ENCODE measurements around the gene SEC16A. TPM values are rescaled to one million over a fixed set of nuclear protein-coding genes. Genes with fewer than 3 reads are reported as not detected.
A peak's percentile ranks its signal among the peaks of the same experiment; 100 is the strongest.

Gene SEC16A
- total RNA-seq, 6 experiments from 2014 or later: 46.9 to 108 (median 72.0) TPM

DNA sequence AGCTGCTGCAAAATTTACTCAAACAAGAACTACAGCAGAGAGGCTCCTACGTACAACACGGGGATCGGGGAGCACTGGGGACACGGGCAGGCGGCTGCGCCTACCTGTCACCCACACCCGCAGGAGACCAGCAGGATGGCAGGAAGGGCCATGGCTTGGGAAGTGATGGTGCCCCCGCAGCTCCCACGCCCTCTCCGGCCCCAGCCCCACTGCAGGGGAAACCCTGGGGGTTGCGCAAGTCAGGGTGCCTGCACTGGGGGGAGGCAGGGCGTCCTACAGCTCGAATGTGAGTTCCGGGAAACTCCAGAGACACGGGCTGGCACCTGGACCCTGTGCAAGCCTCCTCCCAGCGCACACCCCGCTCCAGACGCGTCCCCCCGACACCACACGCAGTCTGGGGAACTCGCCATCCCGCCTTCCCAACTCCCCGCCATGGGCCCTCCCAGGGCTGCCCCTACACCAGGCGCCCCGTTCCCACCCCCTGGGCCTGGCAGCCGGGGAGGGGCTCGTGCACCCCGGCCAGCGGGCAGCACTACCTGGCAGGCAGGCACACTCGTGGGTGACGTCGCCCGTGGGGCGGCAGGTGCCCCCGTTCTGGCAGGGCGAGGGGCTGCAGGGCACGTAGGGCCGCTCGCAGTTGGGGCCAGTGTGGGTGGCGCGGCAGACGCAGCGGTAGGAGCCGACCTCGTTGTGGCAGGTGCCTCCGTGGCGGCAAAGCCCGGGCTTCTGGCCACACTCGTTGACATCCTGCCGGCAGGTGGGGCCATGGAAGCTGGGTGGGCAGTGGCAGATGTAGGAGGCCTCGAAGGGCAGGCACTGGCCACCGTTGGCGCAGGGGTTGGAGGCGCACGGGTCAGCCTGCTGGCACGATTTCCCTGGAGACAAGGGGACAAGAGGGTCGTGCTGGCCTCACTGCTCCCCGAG, 39.7 kb upstream of the SEC16A start:
- TF ChIP-seq POLR2A (IDR thresholded peaks at IDR 0.05): no peak
- TF ChIP-seq, protein P1, sequence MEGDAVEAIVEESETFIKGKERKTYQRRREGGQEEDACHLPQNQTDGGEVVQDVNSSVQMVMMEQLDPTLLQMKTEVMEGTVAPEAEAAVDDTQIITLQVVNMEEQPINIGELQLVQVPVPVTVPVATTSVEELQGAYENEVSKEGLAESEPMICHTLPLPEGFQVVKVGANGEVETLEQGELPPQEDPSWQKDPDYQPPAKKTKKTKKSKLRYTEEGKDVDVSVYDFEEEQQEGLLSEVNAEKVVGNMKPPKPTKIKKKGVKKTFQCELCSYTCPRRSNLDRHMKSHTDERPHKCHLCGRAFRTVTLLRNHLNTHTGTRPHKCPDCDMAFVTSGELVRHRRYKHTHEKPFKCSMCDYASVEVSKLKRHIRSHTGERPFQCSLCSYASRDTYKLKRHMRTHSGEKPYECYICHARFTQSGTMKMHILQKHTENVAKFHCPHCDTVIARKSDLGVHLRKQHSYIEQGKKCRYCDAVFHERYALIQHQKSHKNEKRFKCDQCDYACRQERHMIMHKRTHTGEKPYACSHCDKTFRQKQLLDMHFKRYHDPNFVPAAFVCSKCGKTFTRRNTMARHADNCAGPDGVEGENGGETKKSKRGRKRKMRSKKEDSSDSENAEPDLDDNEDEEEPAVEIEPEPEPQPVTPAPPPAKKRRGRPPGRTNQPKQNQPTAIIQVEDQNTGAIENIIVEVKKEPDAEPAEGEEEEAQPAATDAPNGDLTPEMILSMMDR (IDR thresholded peaks at IDR 0.05): no peak
- H3K27me3 ChIP-seq: no peaks in the 10 kb centered on the region
- no peak overlapping the region for H3K4me3 ChIP-seq
- H3K27ac ChIP-seq: peak overlapping the region in 1 of 3 donors; percentile 18
- 69% methylated on average over 7 of the region's 59 CpGs for WGBS (ENCODE audit: insufficient coverage, low coverage, low lambda C conversion rate, missing lambda C conversion rate)
- no peak for DNase-seq
- intact Hi-C loops (cut with DNase I): no loop called here
- ATAC-seq: peak in 1 of 4 donors; percentile 1
- H3K36me3 ChIP-seq: peaks cover 2 to 16% (median 7%) of the 10 kb centered on the region in 4 donors
- H3K9me3 ChIP-seq: no peaks in the 10 kb centered on the region
- peaks cover 0 to 81% (median 22%) of the 10 kb centered on the region in 4 donors for H3K4me1 ChIP-seq

DNA sequence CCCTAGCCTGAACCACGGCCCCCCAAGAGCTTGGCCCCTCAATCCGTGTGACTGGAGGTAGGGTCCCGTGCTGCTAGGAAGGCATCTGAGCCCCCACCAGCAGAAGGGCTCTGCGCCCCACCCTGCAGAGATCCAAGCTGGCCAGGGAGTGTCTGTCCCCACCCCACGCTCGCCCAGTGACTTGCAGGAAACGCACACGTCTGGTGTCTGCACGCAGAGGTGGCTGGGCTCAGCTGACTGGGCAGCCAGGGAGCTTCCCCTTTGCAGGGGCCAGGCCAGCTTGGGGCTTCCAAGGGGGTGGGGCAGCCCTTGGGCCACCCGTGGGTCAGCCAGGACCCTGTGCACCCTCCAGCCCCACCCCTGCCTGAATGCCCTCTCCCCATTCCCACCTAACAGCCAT, 38.7 kb upstream of the SEC16A start:
- Histone ChIP-seq H3K4me1 (peaks cover 0 to 75% (median 22%) of the 10 kb centered on the region in 4 donors), H3K9me3 (no peaks in the 10 kb centered on the region), H3K27ac (peak overlapping the region in 1 of 3 donors; percentile 66), H3K27me3 (no peaks in the 10 kb centered on the region), H3K4me3 (no peak overlapping the region), H3K36me3 (peaks cover 2 to 26% (median 7%) of the 10 kb centered on the region in 4 donors)
- intact Hi-C loops (cut with DNase I): no loop called here
- TF ChIP-seq POLR2A (IDR thresholded peaks at IDR 0.05): no peak
- TF ChIP-seq, protein P1 (IDR thresholded peaks at IDR 0.05): no peak
- ATAC-seq: peak in 3 of 4 donors; percentile 5 to 33 (median 32)
- 7% methylated on average over 3 of the region's 10 CpGs for WGBS (ENCODE audit: insufficient coverage, low coverage, low lambda C conversion rate, missing lambda C conversion rate)
- peak in 2 of 3 donors; percentile 72 to 80 for DNase-seq

DNA sequence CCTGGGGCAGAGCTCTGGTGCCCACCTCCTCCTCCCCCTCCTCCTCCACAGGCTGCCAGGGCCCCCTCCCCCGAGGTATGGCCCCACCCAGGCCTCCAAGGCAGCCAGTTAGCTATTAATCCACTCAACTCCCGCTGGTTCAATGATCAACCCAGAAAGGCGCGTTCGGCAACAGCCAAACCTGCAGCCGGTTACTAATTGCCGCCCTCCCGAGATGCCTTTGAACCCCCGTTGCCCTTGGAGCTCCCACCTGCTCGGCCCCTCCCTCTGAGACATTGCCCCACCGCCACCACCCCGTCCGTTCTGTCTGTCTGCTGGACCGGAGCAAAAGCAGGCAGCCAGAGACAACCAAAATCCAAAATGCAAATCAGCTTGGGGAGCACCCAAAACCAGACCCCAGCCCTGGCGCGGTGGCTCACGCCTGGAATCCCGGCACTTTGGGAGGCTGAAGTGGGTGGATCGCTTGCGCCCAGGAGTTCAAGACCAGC, 37.3 kb upstream of the SEC16A start:
- H3K4me3 ChIP-seq: peak overlapping the region in 1 of 3 donors; percentile 21
- peaks cover 3 to 34% (median 7%) of the 10 kb centered on the region in 4 donors for H3K36me3 ChIP-seq
- no peaks in the 10 kb centered on the region for H3K9me3 ChIP-seq
- no peak for TF ChIP-seq POLR2A (IDR thresholded peaks at IDR 0.05)
- TF ChIP-seq, protein P1 (IDR thresholded peaks at IDR 0.05): no peak
- DNase-seq (peak; percentile 69 to 95 (median 89)), ATAC-seq (peak; percentile 71 to 85 (median 74))
- peaks cover 0 to 63% (median 22%) of the 10 kb centered on the region in 4 donors for H3K4me1 ChIP-seq
- no peaks in the 10 kb centered on the region for H3K27me3 ChIP-seq
- WGBS (ENCODE audit: insufficient coverage, low coverage, low lambda C conversion rate, missing lambda C conversion rate): 32% methylated on average over 12 of the region's 20 CpGs
- intact Hi-C loops (cut with DNase I): no loop called here
- H3K27ac ChIP-seq: peak overlapping the region; percentile 21 to 66 (median 53)

DNA sequence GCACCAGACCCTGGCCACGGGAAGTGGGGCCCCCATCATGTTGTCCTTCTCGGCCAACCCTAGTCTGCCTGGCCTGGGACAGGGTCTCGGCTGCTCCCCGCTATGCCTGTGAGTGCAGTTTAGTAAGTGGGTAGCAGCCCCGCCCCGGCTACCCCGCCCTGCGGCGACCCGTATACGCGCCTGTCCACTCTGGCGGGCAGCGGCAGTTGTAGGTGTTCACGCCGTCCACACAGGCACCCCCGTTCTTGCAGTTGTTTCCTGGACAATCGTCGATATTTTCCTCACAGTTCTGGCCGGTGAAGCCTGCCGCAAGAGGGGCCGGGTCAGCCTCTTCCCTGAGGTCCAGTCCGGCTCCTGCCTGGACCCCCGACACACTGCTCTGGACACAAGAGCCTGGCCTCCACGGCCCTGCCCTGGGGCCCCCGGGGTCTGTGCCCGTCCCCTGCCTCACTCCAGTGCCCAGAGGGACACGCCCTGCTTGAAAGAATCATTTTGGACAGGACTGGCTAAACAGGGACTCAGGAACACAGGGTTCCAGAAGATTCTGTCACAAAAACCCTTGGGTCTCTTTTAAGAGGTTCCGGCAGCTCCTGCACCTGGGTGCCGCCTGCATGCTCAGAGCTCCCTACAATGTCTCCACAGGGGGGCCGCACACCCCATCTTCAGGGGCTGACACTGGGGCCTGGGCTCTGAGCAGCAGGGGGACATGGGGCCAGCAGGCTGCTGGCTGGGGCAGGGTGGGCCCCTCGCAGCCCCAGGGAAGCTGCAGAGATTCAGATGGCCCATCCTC, 36.6 kb upstream of the SEC16A start:
- peaks cover 0 to 59% (median 22%) of the 10 kb centered on the region in 4 donors for H3K4me1 ChIP-seq
- WGBS (ENCODE audit: insufficient coverage, low coverage, low lambda C conversion rate, missing lambda C conversion rate): 52% methylated on average over 10 of the region's 32 CpGs
- peaks cover 6 to 40% (median 8%) of the 10 kb centered on the region in 4 donors for H3K36me3 ChIP-seq
- intact Hi-C loops (cut with DNase I): no loop called here
- no peaks in the 10 kb centered on the region for H3K9me3 ChIP-seq
- ATAC-seq (peak; percentile 2 to 27 (median 4)), DNase-seq (no peak)
- peak overlapping the region; percentile 21 to 66 (median 53) for H3K27ac ChIP-seq
- no peak for TF ChIP-seq POLR2A (IDR thresholded peaks at IDR 0.05)
- TF ChIP-seq, protein P1 (IDR thresholded peaks at IDR 0.05): no peak
- no peak overlapping the region for H3K4me3 ChIP-seq
- H3K27me3 ChIP-seq: no peaks in the 10 kb centered on the region
